Cardiac muscle cell (in vitro differentiated cells and primary cell): Measurements from ENCODE around the gene RAD51C. TPM values are rescaled to one million over a fixed set of nuclear protein-coding genes. Genes with fewer than 3 reads are reported as not detected.
"Not testable (repeated sequence)": the region's sequence is repeated elsewhere in the genome, so short reads cannot be mapped to it uniquely, and the experiment has no call there.

Experiments used
- DNase-seq, 2 donors: peaks; one replicate each; pipeline versions ENCODE4 v3.0.0 to v3.0.0-alpha.2; 2010 to 2017; ENCODE audit warnings: low read depth in 1 of 2, low spot score in 1 of 2
- H3K27ac ChIP-seq: fragments of 200-600 bp; sonication (generic); 2 replicates; pipeline ENCODE4 v1.5.1; 2016
- H3K27me3 ChIP-seq: fragments of 200-600 bp; sonication (generic); 2 replicates; pipeline ENCODE4 v1.6.0; 2016; ENCODE audit warnings: control low read depth
- H3K36me3 ChIP-seq: fragments of 200-600 bp; sonication (generic); 2 replicates; pipeline ENCODE4 v1.5.1; 2016; ENCODE audit warnings: control low read depth
- H3K4me1 ChIP-seq: fragments of 200-600 bp; sonication (generic); 2 replicates; pipeline ENCODE4 v1.8.1; 2017; ENCODE audit warnings: low read depth, mild to moderate bottlenecking, mixed run types
- H3K4me3 ChIP-seq: fragments of 200-600 bp; sonication (generic); 2 replicates; pipeline ENCODE4 v1.5.1; 2016; ENCODE audit warnings: mild to moderate bottlenecking
- H3K9me3 ChIP-seq: fragments of 200-600 bp; sonication (generic); 2 replicates; pipeline ENCODE4 v1.5.1; 2017; ENCODE audit warnings: low read depth, mild to moderate bottlenecking, control low read depth
- polyA plus RNA-seq: library from polyadenylated mRNA; unstranded; fragments of >200 nt; fragmentation: Nextera tagmentation; extraction: Ambion mirVana; gene quantifications from 2 replicates; pipeline ENCODE4 v1.2.1, GENCODE V29; 2016
- total RNA-seq: library from RNA; depleted of rRNA; stranded (reverse); fragments of >200 nt; gene quantifications from 2 replicates; pipeline ENCODE4 v1.2.3, GENCODE V29; 2016
- TF ChIP-seq, protein P1 (sequence below): IDR thresholded peaks from 2 replicates; pipeline ENCODE4 v1.5.1; 2012; ENCODE audit warnings: low read depth, mild to moderate bottlenecking, low read length

Gene RAD51C
- total and polyA plus RNA-seq, 2 experiments from 2014 or later, result 10.9 to 21.8 TPM

DNA sequence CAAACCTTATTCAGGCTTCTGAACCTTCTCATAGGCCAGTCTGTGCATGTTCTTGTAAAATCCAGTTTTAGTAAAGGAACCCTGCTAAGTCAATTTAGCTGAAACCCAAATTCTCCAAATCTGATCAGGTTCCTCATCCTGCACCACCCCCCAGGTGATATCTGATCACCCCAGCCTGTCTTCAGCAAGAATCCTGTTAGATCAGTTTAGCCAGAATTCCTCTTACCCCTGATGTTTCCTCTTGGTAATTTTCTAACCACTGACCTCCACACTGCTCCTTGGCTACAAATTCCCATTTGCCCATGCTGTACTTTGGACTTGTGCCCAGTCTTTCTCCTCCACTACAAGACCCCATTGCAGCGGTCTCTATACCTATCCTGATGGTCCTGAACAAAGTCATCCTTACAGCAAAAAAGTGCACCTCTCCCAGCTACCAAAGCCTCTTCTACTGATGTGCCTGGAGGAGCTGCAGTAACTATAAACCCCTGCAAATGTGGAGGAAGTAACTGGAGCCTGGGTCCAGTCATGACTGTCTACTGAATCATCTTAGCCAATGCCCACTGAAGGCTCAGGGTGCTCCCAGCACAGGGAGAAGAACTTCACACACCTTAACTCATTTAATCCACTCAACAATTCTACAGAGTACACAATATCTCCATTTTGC, 24.3 kb upstream of the RAD51C start:
- H3K36me3 ChIP-seq, result no peaks in the 10 kb centered on the region
- no peak for DNase-seq
- no peak overlapping the region for H3K4me3 ChIP-seq
- no peaks in the 10 kb centered on the region for H3K27me3 ChIP-seq
- H3K27ac ChIP-seq, result no peak overlapping the region
- TF ChIP-seq, protein P1, sequence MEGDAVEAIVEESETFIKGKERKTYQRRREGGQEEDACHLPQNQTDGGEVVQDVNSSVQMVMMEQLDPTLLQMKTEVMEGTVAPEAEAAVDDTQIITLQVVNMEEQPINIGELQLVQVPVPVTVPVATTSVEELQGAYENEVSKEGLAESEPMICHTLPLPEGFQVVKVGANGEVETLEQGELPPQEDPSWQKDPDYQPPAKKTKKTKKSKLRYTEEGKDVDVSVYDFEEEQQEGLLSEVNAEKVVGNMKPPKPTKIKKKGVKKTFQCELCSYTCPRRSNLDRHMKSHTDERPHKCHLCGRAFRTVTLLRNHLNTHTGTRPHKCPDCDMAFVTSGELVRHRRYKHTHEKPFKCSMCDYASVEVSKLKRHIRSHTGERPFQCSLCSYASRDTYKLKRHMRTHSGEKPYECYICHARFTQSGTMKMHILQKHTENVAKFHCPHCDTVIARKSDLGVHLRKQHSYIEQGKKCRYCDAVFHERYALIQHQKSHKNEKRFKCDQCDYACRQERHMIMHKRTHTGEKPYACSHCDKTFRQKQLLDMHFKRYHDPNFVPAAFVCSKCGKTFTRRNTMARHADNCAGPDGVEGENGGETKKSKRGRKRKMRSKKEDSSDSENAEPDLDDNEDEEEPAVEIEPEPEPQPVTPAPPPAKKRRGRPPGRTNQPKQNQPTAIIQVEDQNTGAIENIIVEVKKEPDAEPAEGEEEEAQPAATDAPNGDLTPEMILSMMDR, result no peak
- no peaks in the 10 kb centered on the region for H3K9me3 ChIP-seq
- H3K4me1 ChIP-seq, result peaks cover 4% of the 10 kb centered on the region

DNA sequence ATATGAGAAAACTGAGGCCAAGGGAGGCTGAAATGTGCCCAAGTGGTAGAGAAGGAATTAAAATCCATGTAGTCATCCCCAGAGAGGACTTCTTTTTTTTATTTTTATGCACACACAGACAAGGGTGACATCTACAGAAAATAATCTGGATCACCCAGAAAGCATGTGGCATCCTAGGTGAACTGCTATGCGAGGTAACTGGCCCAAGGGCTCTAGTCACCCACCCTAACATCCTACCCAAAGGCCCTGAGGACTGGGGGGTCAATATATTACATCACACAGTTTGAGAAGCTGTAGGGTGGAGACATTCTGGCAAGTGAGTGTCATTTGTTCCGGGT, 23.8 kb upstream of the RAD51C start:
- Histone ChIP-seq H3K36me3 (no peaks in the 10 kb centered on the region), H3K4me3 (no peak overlapping the region), H3K27ac (no peak overlapping the region), H3K27me3 (no peaks in the 10 kb centered on the region), H3K9me3 (no peaks in the 10 kb centered on the region), H3K4me1 (peaks cover 4% of the 10 kb centered on the region)
- DNase-seq, result no peak
- TF ChIP-seq, protein P1, result no peak

DNA sequence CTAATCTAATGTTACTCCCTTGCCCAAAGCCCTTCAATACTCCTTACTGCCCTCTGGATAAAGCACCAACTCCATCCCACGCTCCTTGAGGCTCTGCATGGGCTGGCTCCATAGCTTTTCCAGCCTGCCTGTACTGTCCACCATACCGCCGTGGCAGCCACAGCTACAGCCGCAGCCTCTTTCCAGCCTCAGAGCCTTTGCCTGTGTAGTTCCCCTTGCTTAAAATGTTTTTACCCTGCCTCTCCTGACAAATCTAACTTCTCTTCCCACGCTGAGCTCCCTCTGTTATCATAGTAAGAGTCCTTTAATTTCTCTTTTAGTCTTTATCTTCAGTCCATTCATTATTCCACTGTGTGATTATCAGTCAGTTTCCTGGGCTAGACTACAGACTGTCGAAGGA, 22.5 kb upstream of the RAD51C start:
- Histone ChIP-seq H3K27me3 (no peaks in the 10 kb centered on the region), H3K36me3 (no peaks in the 10 kb centered on the region), H3K4me1 (peaks cover 4% of the 10 kb centered on the region), H3K4me3 (no peak overlapping the region), H3K27ac (peak overlapping the region; percentile 72), H3K9me3 (no peaks in the 10 kb centered on the region)
- peak; percentile 22 to 37 for DNase-seq
- TF ChIP-seq, protein P1, result no peak

DNA sequence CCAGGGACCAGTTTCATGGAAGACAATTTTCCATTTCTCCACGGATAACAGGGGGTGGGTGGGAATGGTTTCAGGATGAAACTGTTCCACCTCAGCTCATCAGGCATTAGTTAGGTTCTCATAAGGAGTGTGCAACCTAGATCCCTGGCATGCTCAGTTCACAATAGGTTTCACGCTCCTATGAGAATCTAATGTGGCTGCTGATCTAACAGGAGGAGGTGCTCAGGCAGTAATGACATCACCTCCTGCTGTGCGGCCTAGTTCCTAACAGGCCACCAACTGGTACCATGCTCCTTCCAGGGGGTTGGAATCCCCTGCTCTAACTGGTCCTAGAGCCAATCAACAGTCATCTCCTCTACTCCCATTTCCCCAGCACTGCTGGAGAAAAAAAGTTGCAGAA, 20.4 kb upstream of the RAD51C start:
- Histone ChIP-seq H3K4me1 (peaks cover 4% of the 10 kb centered on the region), H3K4me3 (no peak overlapping the region), H3K27me3 (no peaks in the 10 kb centered on the region), H3K36me3 (no peaks in the 10 kb centered on the region), H3K9me3 (no peaks in the 10 kb centered on the region), H3K27ac (no peak overlapping the region)
- TF ChIP-seq, protein P1, result no peak
- no peak for DNase-seq

DNA sequence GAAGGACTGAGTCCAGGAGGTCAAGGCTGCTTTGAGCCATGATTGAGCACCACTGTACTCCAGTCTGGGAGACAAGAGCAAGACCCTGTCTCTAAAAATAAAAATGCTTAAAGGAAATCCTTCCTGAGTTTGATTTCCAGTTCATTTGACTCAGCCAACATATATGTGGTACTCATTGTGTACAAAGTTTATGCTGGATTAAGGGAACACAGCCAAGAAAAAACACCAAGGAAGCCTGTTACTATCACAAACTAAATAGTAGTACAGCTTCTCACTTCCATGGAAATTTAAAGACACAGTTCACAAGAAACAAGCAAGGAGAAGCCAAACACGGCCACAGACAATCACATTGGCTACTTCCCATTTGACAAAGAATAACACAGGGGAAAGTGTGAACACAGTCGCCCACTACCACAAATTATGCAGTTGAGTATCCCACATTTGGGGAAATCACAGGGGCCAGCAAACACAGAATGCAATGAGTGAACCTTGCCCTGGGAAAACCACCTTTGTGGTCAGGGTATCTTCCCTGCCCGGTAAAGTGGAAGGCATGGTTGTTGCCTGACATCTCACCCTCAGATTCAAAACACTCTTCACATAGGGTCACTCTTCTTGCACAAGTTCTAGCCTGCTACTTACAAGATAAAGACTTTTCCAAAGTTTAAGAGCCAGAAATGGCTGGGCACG, 15.1 kb upstream of the RAD51C start:
- H3K27ac ChIP-seq, result no peak overlapping the region
- peak in 1 of 2 donors; percentile 87 for DNase-seq
- H3K4me1 ChIP-seq, result no peaks in the 10 kb centered on the region
- H3K4me3 ChIP-seq, result no peak overlapping the region
- no peaks in the 10 kb centered on the region for H3K36me3 ChIP-seq
- H3K27me3 ChIP-seq, result no peaks in the 10 kb centered on the region
- TF ChIP-seq, protein P1, result no peak
- no peaks in the 10 kb centered on the region for H3K9me3 ChIP-seq

DNA sequence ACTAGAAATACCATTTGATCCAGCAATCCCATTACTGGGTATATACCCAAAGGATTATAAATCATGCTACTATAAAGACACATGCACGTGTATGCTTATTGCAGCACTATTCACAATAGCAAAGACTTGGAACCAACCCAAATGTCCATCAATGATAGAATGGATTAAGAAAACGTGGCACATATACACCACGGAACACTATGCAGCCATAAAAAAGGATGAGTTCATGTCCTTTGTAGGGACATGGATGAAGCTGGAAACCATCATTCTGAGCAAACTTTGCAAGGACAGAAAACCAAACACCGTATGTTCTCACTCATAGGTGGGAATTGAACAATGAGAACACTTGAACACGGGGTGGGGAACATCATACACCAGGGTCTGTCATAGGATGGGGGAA, 14.1 kb upstream of the RAD51C start:
- not testable (repeated sequence) for H3K27me3 ChIP-seq, H3K4me1 ChIP-seq, DNase-seq, H3K27ac ChIP-seq, H3K36me3 ChIP-seq, H3K4me3 ChIP-seq, H3K9me3 ChIP-seq
